Stimulated activated memory B cell treated with anti-CD40 and anti-IgM and Interleukin-4, amounts not matched to agents 10 μg/mL and 1 μg/mL and 100 μg/mL, for 72 hours (primary cell): ENCODE measurements around the gene VPS37C.
"Not testable (repeated sequence)": the region's sequence is repeated elsewhere in the genome, so short reads cannot be mapped to it uniquely, and the experiment has no call there.

Experiments
- ATAC-seq: fragments of 150-1000 bp; cut with Tn5 transposase; 2 replicates; pipeline ENCODE4 v1.10.0; 2021
- H3K27ac Mint-ChIP-seq: one replicate; pipeline ENCODE4 v1.8.0; 2022; ENCODE audit warnings: mild to moderate bottlenecking, mixed read lengths
- H3K27me3 Mint-ChIP-seq: one replicate; pipeline ENCODE4 v1.8.0; 2022; ENCODE audit warnings: mixed read lengths
- H3K36me3 Mint-ChIP-seq: one replicate; pipeline ENCODE4 v1.8.0; 2022; ENCODE audit warnings: mixed read lengths
- H3K4me1 Mint-ChIP-seq: one replicate; pipeline ENCODE4 v1.8.0; 2022; ENCODE audit warnings: mixed read lengths
- H3K4me3 Mint-ChIP-seq: one replicate; pipeline ENCODE4 v1.8.0; 2022; ENCODE audit warnings: mild to moderate bottlenecking, moderate library complexity, mixed read lengths
- H3K9me3 Mint-ChIP-seq: one replicate; pipeline ENCODE4 v1.8.0; 2022; ENCODE audit warnings: mixed read lengths

Gene VPS37C

DNA sequence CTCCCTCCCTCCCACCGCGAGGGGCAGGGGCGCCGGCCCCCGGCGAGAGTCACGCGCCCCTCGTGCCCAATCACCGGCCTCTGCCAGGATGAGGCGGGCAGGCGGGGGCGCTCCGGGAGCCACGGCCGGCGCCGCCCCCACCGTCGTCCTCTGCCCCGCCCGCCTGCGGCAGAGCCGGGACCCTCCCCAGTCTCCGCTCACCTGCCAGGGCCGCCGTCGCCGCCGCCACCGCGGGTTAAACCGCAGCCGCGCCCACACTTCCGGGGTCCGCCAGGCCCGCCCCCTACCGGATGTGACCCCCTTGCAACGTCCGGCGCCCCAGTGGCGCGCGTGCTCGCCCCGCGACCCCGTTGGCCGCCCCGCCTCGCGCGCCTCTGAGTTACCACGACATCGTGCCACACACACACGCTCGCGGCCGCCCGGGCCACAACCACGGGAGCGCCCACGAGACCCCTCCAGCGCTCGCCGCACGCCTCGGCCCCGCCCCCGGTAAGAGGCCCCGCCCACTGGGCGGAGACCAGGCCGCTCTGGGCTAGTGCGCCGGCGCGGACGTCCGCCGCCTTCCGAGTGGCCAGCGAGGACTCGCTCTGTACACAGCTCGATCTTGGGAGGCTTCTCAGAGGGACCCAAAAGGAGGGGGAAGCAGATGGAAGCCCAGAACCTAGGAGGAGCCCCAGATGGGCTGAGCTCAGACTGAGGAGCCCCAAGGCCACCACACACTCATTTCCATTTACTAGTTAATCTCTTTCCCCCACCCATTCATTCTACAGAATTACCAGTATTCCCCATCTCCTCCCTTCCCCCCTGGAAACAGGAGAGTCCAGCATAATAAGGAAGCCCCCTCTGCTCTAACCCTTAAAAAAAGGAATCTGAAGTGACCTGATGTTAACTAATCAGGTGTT is at the start of gene VPS37C:
Gene VPS37C, minus strand, starts transcription at position 237 of the 902 bp plus-strand sequence. CDS start 22,597 bp downstream, outside the sequence.
- H3K4me3 Mint-ChIP-seq: peak within 1 kb of the TSS; percentile 92
- peaks cover 15% of the 10 kb centered on the region for H3K36me3 Mint-ChIP-seq
- H3K27ac Mint-ChIP-seq: peak within 1 kb of the TSS; percentile 94
- H3K4me1 Mint-ChIP-seq: peaks cover 78% of the 10 kb centered on the region
- H3K9me3 Mint-ChIP-seq: peaks cover 5% of the 10 kb centered on the region
- peak; percentile 90 for ATAC-seq
- H3K27me3 Mint-ChIP-seq: no peaks in the 10 kb centered on the region

- H3K27ac Mint-ChIP-seq, H3K4me3 Mint-ChIP-seq, H3K4me1 Mint-ChIP-seq, H3K27me3 Mint-ChIP-seq, H3K9me3 Mint-ChIP-seq, ATAC-seq, H3K36me3 Mint-ChIP-seq: not testable (repeated sequence)
Observed at GRCh38 chr11:61210629-61211028, 49.4 kb upstream of the VPS37C start.

GRCh38 chr11:61207636-61208310 is 46.5 kb upstream of the VPS37C start:
- ATAC-seq, H3K36me3 Mint-ChIP-seq, H3K9me3 Mint-ChIP-seq, H3K4me3 Mint-ChIP-seq, H3K27ac Mint-ChIP-seq, H3K4me1 Mint-ChIP-seq: not testable (repeated sequence)
- peaks cover 25% of the 10 kb centered on the region for H3K27me3 Mint-ChIP-seq

GRCh38 chr11:61204502-61205059 is 43.4 kb upstream of the VPS37C start:
- peaks cover 54% of the 10 kb centered on the region for H3K27me3 Mint-ChIP-seq
- not testable (repeated sequence) for H3K4me1 Mint-ChIP-seq, H3K9me3 Mint-ChIP-seq, ATAC-seq, H3K27ac Mint-ChIP-seq, H3K4me3 Mint-ChIP-seq, H3K36me3 Mint-ChIP-seq

- not testable (repeated sequence) for ATAC-seq, H3K27ac Mint-ChIP-seq, H3K36me3 Mint-ChIP-seq, H3K9me3 Mint-ChIP-seq, H3K4me3 Mint-ChIP-seq, H3K4me1 Mint-ChIP-seq
- peaks cover 61% of the 10 kb centered on the region for H3K27me3 Mint-ChIP-seq
Observed at GRCh38 chr11:61203873-61204272, 42.6 kb upstream of the VPS37C start.

GRCh38 chr11:61202950-61203746 is 41.9 kb upstream of the VPS37C start, which contains the start of gene PGA3:
PGA3 (plus strand) TSS chr11:61203515; CDS start chr11:61203565, 50 bp downstream.
- H3K9me3 Mint-ChIP-seq, H3K27ac Mint-ChIP-seq, H3K4me3 Mint-ChIP-seq, ATAC-seq, H3K36me3 Mint-ChIP-seq, H3K4me1 Mint-ChIP-seq: not testable (repeated sequence)
- H3K27me3 Mint-ChIP-seq: peaks cover 61% of the 10 kb centered on the region

- no peaks in the 10 kb centered on the region for H3K4me1 Mint-ChIP-seq
- H3K4me3 Mint-ChIP-seq: no peak overlapping the region
- no peaks in the 10 kb centered on the region for H3K36me3 Mint-ChIP-seq
Observed at GRCh38 chr11:61201476-61201875, 40.2 kb upstream of the VPS37C start.

GRCh38 chr11:61198948-61199523 is 37.8 kb upstream of the VPS37C start:
- Mint-ChIP-seq H3K4me3 (no peak overlapping the region), H3K27ac (no peak overlapping the region), H3K27me3 (peaks cover 72% of the 10 kb centered on the region), H3K9me3 (no peaks in the 10 kb centered on the region), H3K36me3 (no peaks in the 10 kb centered on the region), H3K4me1 (no peaks in the 10 kb centered on the region)
- ATAC-seq: no peak

More at GRCh38 chr11:61201476-61201875, 40.2 kb upstream of the VPS37C start:
- no peak overlapping the region for H3K27ac Mint-ChIP-seq
- H3K27me3 Mint-ChIP-seq: peaks cover 62% of the 10 kb centered on the region
- ATAC-seq: no peak
- H3K9me3 Mint-ChIP-seq: no peaks in the 10 kb centered on the region

- Mint-ChIP-seq H3K36me3 (no peaks in the 10 kb centered on the region), H3K9me3 (no peaks in the 10 kb centered on the region), H3K4me3 (no peak overlapping the region), H3K4me1 (no peaks in the 10 kb centered on the region), H3K27ac (no peak overlapping the region), H3K27me3 (peaks cover 74% of the 10 kb centered on the region)
- no peak for ATAC-seq
Observed at GRCh38 chr11:61198361-61198760, 37.1 kb upstream of the VPS37C start.

DNA sequence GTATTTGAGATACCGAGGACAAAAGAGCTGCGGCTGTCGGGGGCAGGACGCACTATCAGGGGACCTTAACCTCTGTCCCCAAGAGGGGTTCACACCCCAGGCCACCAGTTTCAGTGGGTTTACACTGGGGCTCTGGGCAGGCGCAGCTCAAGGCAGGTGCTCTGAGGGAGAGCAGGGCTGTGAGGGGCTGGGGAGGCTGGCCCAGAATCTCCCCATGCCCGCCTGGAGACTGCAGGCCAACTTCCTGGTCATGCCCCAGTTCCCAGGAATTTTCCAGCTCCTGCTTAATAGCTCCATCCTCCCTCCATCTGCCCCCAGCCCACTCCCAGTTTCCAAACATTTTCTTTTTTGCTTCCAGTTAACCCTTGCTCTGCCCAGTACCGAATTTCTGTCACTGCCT is 34.5 kb upstream of the VPS37C start:
- Mint-ChIP-seq H3K4me1 (peaks cover 7% of the 10 kb centered on the region), H3K9me3 (no peaks in the 10 kb centered on the region), H3K27ac (no peak overlapping the region), H3K36me3 (no peaks in the 10 kb centered on the region), H3K4me3 (no peak overlapping the region), H3K27me3 (peaks cover 62% of the 10 kb centered on the region)
- ATAC-seq: no peak

DNA sequence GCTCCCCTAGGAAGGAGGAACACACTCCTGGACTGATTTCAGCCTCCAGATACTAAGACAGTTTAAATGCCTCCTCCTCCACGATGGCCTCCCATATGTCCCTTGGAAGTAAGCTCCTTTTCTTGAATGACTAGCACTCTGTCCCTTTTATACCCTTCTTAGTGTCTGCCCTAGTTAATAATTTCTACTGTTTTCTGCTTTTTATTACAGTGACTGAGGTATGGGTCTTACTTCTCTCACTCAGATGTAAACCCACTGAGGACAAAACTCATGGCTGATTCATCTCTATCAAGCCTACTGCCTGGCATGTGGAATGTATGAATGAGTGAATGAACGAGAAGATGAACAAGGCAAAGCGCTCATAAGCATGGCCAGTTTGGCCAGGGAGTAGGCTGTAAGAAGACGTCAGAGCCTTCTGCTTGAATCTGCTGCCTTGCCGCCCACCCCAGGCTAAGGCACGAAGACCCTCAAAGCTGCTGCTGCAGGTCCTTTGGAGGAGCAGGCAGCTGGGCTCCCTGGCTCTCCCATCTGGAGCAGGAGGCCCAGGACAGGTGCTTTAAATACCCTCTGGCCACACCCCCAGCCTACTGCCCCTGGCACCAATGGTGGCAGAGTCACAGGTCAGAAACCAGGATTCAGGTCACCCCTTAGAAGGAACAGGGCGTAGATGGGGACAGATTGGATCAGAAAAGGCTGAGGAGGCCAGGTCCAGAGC is 33.9 kb upstream of the VPS37C start:
- Mint-ChIP-seq H3K27ac (no peak overlapping the region), H3K4me3 (no peak overlapping the region), H3K4me1 (peaks cover 7% of the 10 kb centered on the region), H3K36me3 (no peaks in the 10 kb centered on the region), H3K27me3 (peaks cover 57% of the 10 kb centered on the region), H3K9me3 (no peaks in the 10 kb centered on the region)
- no peak for ATAC-seq

- H3K9me3 Mint-ChIP-seq: no peaks in the 10 kb centered on the region
- ATAC-seq: no peak
- no peaks in the 10 kb centered on the region for H3K36me3 Mint-ChIP-seq
- H3K4me1 Mint-ChIP-seq: peaks cover 7% of the 10 kb centered on the region
- no peak overlapping the region for H3K27ac Mint-ChIP-seq
- no peak overlapping the region for H3K4me3 Mint-ChIP-seq
- H3K27me3 Mint-ChIP-seq: peaks cover 47% of the 10 kb centered on the region
Observed at GRCh38 chr11:61194169-61194671, 33.0 kb upstream of the VPS37C start.

DNA sequence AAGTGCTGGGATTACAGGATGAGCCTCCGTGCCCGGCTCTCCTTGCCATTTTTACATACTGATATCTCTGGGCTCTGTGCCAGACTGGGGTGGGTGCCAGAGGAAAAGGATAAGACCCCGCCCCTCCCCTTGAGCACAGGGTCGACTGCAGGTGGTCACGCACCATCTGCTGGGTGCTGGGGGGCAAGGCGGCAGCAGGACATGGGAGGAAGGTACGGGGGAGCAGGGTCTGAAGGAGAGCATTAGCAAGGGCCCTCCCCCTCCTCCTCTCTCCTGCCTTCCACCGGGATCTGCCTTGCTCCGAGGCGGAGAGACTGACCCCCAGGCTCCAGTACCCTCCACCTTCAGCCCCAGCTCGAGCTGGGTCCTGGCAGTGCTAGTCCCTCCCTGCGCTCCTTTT is 32.4 kb upstream of the VPS37C start:
- Mint-ChIP-seq H3K36me3 (no peaks in the 10 kb centered on the region), H3K27ac (no peak overlapping the region), H3K9me3 (no peaks in the 10 kb centered on the region), H3K4me1 (peaks cover 7% of the 10 kb centered on the region), H3K4me3 (no peak overlapping the region), H3K27me3 (peaks cover 44% of the 10 kb centered on the region)
- no peak for ATAC-seq

DNA sequence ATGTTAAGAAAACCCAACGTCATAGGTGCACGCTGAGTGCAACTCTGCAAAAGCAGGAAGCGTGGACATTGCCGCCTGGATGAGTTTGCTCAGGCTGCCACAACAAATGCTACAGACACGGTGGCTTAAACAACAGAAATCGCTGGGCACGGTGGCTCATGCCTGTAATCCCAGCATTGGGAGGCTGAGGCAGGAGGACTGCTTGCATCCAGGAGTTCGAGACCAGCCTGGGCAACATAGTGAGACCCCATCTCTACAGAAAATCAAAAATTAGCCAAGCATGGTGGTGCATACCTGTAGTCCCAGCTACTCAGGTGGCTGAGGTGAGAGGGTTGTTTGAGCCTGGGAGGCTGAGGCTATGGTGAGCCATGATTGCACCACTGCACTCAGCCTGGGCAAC is 28.7 kb upstream of the VPS37C start:
- Mint-ChIP-seq H3K27me3 (peaks cover 27% of the 10 kb centered on the region), H3K4me3 (no peak overlapping the region), H3K36me3 (no peaks in the 10 kb centered on the region), H3K4me1 (peaks cover 13% of the 10 kb centered on the region), H3K27ac (no peak overlapping the region), H3K9me3 (no peaks in the 10 kb centered on the region)
- no peak for ATAC-seq
